CD4-positive, alpha-beta T cell treated with Interleukin-1 beta for 1 hour (primary cell): ENCODE measurements around the gene CEP135.
"Not testable (repeated sequence)": the region's sequence is repeated elsewhere in the genome, so short reads cannot be mapped to it uniquely, and the experiment has no call there.

Source experiments
- DNase-seq, 2 donors: peaks; one replicate each; pipeline ENCODE4 v3.0.0-alpha.2; 2020 to 2022

CEP135 gene

GRCh38 chr4:56026596-56026995 is 77.9 kb downstream of the CEP135 start:
- DNase-seq: no peak

DNA sequence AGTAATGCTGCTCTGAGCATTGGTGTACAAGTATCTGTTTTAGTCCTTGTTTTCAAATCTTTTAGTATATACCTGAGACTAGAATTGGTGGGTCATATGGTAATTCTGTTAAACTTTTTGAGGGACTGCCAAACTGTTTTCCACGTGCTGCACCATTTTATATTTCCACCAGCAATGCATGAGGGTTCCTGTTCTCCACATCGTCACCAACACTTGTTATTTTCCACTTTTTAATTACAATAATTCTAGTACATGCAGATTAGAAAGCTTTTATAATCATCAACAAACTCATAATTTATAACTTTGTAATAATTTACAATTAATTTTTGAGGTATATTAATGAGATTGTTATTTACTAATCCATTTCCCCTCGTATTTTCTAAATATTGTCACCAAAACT is 79.4 kb downstream of the CEP135 start:
- no peak for DNase-seq

DNA sequence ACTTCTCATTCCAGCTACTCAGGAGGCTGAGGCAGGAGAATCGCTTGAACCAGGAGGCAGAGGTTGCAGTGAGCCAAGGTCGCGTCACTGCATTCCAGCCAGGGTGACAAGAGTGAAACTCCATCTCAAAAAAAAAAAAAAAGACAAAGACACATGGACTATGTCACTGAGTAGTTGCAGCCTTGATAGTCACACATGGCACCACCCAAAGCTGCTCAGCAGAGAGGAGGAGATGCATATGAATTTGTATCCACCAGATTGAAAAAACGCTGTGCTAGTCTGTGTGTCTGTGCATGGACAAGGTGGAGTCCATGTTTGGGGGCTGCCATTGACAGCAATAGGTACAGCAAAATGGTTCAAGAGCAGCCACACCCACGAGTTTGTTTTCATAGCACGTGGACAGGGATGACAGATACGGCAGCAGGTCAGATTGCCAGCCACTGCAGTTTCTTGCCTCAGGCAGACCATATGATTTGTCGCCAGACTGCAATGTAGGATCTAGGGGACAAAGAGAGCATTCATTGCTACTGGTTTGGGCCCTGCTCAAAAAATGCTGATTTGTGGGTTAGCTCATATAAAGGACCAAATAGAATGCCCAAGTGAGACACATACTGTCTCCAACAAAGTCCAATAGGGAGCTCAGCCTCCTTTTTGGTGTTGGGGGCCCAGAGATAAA is 89.9 kb downstream of the CEP135 start:
- DNase-seq: no peak

DNA sequence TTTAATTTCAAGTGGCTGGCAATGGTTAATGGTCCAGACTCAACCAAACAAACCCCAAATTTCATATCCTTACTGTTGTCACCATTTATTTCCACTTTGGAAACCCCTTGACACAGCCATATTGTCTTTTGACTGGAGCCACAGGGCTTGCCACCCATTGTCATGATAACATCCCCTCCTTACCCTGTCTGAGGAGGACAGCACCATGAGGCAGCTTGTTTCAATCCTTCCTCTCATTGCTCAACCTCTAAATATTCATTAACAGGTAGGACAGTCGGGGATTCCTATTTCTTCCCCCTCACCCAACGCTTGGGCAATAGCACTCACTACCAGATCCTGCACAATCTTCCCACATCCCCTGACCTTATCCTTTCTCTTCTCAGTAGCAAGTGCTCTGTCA is 92.1 kb downstream of the CEP135 start:
- DNase-seq: no peak

DNA sequence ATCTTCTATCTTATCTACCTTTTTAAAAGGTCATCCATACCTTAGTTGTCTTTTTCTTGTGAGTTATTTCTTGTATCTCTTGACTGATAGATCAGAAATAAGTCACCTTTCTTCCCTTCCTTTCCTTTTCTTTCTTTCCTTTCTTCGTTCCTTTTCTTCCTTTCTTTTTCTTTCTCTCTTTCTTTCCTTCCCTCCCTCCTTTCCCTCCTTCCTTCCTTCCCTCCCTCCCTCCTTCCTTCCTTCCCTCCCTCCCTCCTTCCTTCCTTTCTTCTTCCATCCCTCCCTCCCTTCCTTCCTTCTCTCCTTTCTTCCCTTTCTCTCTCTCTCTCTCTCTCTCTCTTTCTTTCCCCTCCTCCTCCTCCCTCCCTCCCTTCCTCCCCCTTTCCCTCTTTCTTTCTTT is 93.5 kb downstream of the CEP135 start:
- no peak for DNase-seq

GRCh38 chr4:56048383-56048701 is 99.6 kb downstream of the CEP135 start:
- no peak for DNase-seq

DNA sequence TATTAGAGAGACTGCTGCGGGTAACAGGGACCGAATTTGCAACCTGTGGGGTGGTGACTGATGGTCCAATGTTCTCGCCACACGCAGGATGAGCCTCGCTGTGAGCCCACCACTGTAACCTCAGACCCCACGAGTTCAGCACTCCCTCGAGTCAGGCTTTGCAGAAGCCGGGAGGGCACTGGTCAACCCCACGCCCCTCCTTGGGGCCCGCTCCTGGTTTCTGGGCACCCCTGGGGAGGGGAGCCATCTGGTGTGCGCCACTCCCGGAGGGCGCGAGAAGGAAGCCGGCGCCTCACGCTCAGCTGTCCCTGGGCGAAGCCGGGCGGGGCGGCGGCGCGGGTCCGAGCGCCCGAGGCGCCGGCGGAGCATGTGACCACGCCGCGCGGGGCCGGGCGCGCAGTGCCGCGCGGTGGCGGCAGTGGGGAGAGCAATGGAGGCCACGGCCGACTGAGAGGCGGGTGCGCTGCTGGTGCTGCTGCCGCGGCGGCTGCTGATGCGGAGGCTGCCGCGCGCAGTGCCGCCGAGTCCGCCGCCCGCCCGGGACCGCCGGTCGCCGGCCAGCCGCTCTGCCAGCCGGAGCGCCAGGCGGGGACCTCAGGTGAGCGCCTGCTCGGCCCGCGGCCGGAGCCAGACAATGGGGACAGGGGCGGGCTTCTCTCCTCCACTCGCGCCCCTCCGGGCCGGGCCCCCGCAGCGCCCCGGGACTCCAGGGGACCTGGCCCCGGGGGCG is 100.1 kb downstream of the CEP135 start:
- peak; percentile 12 to 38 for DNase-seq

GRCh38 chr4:56050625-56051024 is 101.9 kb downstream of the CEP135 start:
- no peak for DNase-seq

GRCh38 chr4:56051029-56051709 is 102.4 kb downstream of the CEP135 start:
- DNase-seq: no peak

DNA sequence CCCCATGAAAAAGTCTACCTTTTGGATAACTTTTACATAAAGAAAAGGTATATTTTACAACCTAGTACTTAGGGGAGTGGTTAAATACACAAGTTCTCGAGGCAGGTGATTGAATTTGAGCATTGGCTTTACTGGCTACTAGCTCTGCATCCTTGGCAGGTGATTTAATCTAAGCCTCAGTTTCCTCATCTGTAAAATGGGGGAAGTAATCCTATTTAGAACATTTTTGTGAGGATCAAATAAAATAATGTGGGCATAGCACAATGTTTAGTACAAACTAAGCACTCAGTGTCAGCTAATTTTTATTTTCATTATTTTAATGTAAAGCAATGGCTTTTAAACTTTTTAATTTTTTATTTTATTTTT is 102.9 kb downstream of the CEP135 start:
- DNase-seq: no peak

- no peak for DNase-seq
Observed at GRCh38 chr4:56052481-56052880, 103.7 kb downstream of the CEP135 start.

GRCh38 chr4:56052966-56053365 is 104.2 kb downstream of the CEP135 start:
- DNase-seq: no peak

- no peak for DNase-seq
Observed at GRCh38 chr4:56055027-56055977, 106.6 kb downstream of the CEP135 start.

GRCh38 chr4:56055991-56056390 is 107.2 kb downstream of the CEP135 start:
- no peak for DNase-seq

DNA sequence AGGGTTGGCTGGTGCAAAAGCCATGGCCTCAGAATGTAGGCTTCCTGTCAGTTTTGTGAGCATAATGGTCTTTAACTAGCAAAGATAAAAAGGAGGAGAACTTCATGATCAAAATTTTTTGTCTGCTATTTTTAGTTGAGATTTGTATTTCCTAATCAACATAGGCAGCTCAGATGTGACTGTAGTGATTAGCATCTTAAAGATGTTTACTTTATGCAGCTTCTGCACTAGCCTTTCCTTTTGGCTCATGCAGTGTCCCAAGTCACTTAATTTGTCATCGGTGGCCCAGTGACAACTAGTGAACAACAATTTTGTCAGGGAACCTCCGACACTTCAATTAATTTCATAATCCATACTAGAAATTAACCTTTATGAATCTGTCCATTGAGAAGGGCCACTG is 109.8 kb downstream of the CEP135 start:
- no peak for DNase-seq

DNA sequence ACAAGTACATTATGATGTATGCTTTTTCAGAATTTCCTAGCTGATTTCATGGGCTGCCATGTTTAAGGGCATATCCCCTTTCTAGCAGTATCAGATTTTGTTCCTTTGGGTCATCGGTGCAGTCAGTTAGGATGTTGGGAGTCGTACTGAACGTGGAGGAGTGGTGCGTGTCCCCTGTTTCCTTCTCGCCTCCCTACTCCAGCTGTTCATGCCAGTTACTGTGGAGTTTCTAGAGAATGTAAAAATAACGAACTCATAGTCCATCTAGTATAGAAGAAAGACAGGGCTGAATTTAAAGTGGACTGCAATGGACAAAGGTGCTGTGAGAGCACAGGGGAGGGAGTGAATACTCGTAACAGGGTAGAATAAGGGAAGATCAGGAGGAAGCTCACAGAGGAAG is 111.3 kb downstream of the CEP135 start:
- no peak for DNase-seq

DNA sequence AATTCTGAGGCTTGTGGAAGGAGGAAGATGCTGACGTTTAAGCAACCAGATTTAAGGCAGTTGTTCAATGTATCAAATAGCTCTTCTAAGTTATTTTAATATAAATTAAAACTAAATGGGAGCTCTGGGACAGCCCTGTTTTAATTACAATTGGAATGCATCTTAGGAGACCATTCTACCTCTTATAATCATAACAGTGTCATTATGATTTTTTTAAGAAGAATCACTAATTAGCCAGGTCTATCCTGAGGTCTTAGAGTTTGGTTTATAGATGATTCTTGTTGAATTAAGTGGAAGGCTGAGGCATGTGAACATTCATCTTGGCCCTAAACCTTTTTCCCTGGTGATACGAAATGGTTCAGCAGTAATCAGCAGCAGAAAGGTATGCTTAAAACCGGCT is 113.4 kb downstream of the CEP135 start:
- DNase-seq: no peak

- no peak for DNase-seq
Observed at GRCh38 chr4:56062526-56063145, 113.9 kb downstream of the CEP135 start.

DNA sequence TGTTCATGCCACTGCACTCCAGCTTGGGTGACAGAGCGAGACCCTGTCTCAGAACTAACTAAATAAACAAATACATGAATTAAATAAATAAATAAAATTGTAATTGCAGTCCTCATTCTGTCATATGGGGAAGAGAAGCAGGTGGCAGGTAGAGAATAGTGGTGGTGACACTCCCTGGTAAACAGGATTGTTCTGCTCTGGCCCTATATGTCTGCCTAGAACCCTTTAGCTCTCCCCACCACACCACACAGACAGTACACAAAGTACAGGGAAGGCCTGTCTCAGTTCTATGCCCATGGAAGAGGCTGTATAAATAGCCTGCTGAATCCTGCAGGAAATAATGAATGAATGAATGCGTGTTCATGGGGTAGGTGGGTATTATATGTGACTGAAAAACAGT is 117.7 kb downstream of the CEP135 start:
- no peak for DNase-seq

GRCh38 chr4:56067826-56068225 is 119.1 kb downstream of the CEP135 start:
- DNase-seq: no peak

DNA sequence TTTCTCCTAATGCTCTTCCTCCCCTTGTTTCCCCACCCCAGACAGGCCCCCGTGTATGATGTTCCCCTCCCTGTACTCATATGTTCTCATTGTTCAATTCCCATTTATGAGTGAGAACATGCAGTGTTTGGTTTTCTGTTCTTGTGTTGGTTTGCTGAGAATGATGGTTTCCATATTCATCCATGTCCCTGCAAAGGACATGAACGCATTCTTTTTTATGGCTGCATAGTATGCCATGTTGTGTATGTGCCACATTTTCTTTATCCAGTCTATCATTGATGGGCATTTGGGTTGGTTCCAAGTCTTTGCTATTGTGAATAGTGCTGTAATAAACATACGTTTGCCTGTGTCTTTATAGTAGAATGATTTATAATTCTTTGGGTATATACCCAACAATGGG is 124.0 kb downstream of the CEP135 start:
- not testable (repeated sequence) for DNase-seq

- DNase-seq: no peak
Observed at GRCh38 chr4:56077676-56078075, 128.9 kb downstream of the CEP135 start.

- DNase-seq: no peak
Observed at GRCh38 chr4:56078866-56079265, 130.1 kb downstream of the CEP135 start.
